ENCODE measurements around the gene PACSIN3. TPM values are rescaled to one million over a fixed set of nuclear protein-coding genes. Genes with fewer than 3 reads are reported as not detected.

PACSIN3 gene
- total RNA-seq, 4 donors from 2014 or later: 42.5 to 59.3 (median 53.5) TPM

DNA sequence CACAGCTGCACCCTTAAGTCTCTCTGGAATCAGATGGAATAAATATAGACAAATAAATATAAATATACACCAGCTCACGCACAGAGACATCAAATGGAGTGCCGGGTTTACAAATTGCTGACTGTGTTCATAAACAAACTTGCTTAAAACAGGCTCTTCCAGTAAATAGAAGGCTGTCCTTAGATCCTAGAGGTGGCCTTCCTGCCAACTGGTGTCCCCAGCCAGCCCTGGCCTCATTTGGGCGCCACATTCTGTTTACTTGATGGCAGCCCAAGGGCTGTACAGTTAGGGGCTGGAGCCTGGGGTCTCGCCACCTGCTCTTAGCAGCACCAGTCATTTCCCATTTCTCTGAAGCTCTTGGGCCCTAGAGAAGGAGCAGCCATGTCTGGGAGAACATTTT, 30.4 kb downstream of the PACSIN3 start:
- Histone ChIP-seq H3K4me3 (no peak overlapping the region), H3K27me3 (no peaks in the 10 kb centered on the region), H3K36me3 (peaks cover 22% of the 10 kb centered on the region), H3K4me1 (peaks cover 25% of the 10 kb centered on the region), H3K9me3 (no peaks in the 10 kb centered on the region), H3K27ac (no peak overlapping the region)
- no peak for DNase-seq (ENCODE audit: low spot score in 2 of 2)
- WGBS: 72% methylated on average over 4 of the region's 4 CpGs
- TF ChIP-seq, protein P1, sequence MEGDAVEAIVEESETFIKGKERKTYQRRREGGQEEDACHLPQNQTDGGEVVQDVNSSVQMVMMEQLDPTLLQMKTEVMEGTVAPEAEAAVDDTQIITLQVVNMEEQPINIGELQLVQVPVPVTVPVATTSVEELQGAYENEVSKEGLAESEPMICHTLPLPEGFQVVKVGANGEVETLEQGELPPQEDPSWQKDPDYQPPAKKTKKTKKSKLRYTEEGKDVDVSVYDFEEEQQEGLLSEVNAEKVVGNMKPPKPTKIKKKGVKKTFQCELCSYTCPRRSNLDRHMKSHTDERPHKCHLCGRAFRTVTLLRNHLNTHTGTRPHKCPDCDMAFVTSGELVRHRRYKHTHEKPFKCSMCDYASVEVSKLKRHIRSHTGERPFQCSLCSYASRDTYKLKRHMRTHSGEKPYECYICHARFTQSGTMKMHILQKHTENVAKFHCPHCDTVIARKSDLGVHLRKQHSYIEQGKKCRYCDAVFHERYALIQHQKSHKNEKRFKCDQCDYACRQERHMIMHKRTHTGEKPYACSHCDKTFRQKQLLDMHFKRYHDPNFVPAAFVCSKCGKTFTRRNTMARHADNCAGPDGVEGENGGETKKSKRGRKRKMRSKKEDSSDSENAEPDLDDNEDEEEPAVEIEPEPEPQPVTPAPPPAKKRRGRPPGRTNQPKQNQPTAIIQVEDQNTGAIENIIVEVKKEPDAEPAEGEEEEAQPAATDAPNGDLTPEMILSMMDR (IDR thresholded peaks at IDR 0.05): no peak
- TF ChIP-seq POLR2A (IDR thresholded peaks at IDR 0.05) (no peak), POLR2AphosphoS5 (IDR thresholded peaks at IDR 0.05) (no peak), EP300 (IDR thresholded peaks at IDR 0.05) (no peak)

DNA sequence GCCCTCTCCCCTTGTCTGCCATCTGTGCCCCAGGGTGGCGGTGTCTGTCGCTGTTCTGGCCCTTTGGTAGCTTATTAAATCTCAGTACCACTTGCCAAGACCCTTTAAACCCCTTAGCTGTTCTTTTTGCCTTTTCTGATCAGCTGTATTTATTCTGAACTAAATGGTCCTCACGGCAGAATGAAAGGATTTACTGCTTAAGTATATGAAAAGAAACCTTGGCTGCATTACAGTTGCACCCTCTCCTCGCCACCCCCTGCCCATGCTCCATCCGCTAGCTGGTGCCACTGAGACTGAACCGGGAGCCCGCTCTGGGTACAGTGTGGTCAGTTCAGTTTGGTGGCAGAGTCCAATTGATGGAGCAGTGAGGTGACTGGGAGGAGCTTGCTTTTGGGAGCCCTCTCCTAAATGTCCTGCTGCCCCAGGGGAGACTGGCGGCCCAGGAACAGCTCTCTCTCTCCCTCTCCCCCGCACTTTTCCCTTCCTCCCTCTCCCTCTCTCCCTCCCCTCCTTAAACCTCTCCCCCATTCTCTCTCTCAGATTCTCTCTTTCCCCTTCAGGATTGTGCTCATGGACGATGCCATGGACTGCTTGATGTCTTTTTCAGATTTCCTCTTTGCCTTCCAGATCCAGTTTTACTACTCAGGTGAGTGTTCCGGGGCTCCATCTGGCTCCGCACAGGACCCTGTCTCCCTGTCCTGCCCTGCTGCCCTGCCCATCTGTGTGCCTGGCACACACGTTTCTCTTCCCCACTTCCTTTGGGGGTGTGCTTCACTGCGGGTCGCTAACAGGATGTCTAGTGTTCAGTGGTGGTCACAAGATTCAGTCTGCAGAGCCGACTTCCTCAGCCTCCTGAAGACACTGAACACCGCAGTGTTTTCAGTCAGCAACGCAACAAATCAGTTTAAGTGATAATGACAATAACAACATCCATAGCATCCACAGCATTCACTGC, 31.3 kb downstream of the PACSIN3 start:
- Histone ChIP-seq H3K27me3 (no peaks in the 10 kb centered on the region), H3K9me3 (no peaks in the 10 kb centered on the region), H3K4me3 (no peak overlapping the region), H3K27ac (no peak overlapping the region), H3K4me1 (peaks cover 31% of the 10 kb centered on the region), H3K36me3 (peaks cover 22% of the 10 kb centered on the region)
- no peak for DNase-seq (ENCODE audit: low spot score in 2 of 2)
- no peak for TF ChIP-seq POLR2AphosphoS5 (IDR thresholded peaks at IDR 0.05)
- TF ChIP-seq, protein P1 (IDR thresholded peaks at IDR 0.05): no peak
- TF ChIP-seq EP300 (IDR thresholded peaks at IDR 0.05): no peak
- TF ChIP-seq POLR2A (IDR thresholded peaks at IDR 0.05): no peak
- 78% methylated on average over 18 of the region's 18 CpGs for WGBS

DNA sequence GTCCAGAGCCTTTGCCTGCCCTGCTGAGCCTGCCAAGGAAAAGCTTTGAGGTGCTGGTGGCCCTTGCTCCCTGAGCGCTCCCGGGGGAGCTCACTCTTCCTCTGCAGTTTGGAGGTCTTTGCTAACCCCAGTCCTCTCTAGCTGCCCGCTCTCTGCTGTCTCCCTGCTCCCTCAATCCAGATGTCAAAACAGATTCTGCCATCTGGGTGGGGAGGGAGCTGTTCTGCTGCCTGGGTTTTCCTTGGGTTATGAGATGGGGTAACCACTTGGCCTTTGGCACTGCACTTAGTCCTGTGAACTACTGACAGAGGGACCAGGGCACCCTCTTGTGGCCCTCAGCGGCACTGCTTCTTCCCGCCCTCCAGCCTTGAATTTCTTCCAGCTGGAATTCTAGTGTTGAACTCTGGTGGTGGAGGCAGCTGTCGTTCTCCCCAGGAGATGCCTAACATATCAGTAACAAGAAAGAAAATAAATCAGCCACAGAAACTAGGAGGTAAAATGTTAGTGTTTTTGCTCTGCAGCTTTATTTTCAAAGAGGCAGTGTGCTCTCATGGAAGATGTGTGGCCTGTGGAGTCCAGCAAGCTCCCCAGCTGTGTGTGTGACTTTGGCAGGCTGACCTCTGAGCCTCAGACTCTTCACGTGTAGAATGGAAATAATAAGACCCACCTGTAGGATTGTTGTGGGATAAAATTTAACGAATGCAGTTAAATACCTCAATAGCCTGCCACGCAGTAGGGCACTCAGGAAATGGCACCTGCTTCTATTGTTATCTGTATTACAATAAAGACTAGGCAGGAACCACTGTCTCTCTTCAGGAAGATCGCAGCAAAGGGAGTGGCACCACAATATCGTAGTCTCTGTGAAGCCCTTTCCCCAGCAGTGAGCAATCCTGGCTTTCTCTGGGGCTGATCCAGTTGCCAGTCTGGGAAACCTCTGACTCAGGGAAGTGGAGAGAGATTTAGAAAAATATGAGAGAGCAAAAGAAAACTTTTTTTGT, 33.0 kb downstream of the PACSIN3 start:
- Histone ChIP-seq H3K27ac (no peak overlapping the region), H3K4me3 (no peak overlapping the region), H3K36me3 (peaks cover 12% of the 10 kb centered on the region), H3K4me1 (peaks cover 48% of the 10 kb centered on the region), H3K9me3 (no peaks in the 10 kb centered on the region), H3K27me3 (no peaks in the 10 kb centered on the region)
- peak; percentile 90 to 91 for DNase-seq (ENCODE audit: low spot score in 2 of 2)
- 43% methylated on average over 11 of the region's 11 CpGs for WGBS
- TF ChIP-seq POLR2AphosphoS5 (IDR thresholded peaks at IDR 0.05): peak in 1 of 3 donors; percentile 42
- TF ChIP-seq POLR2A (IDR thresholded peaks at IDR 0.05): no peak
- TF ChIP-seq, protein P1 (IDR thresholded peaks at IDR 0.05): peak; percentile 96 to 99
- TF ChIP-seq EP300 (IDR thresholded peaks at IDR 0.05): no peak

DNA sequence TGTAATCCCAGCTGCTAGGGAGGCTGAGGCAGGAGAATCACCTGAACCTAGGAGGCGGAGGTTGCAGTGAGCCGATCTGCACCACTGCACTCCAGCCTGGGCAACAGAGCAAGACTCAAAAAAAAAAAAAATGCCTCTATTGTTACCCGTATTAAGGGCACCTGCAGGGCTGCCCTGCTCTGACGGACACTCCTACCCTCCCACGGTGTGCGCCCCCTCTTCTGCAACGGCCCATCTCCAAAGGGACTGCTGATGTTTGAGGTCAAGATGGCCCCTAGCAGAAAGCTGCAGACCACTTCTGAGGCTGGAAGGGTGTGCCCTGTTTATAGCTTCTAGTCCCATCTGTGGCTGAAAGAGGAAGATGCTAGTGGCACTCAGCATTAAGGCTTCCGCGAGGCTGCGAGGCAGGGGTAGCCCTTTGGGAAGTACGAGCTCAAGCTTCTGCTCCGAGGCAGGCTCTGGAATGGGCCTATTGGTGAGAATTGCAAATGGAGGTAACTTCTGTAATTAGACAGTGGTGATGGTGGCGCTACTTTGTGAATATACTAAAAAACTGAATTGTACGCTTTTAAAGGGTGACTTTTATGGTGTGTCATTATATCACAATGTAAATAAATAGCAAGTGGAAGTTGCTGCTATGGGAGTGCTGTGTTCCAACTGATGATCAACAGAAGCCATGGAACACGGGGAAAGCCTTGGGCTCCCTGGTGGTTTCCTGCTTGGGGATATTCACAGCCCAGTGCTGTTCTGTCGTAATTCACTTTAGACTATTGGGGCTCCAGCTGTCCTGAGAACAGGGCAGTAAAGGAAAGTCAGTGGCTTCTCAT, 33.9 kb downstream of the PACSIN3 start:
- no peak overlapping the region for H3K27ac ChIP-seq
- no peak for DNase-seq (ENCODE audit: low spot score in 2 of 2)
- no peaks in the 10 kb centered on the region for H3K27me3 ChIP-seq
- H3K36me3 ChIP-seq: peaks cover 5% of the 10 kb centered on the region
- WGBS: 86% methylated on average over 16 of the region's 16 CpGs
- TF ChIP-seq EP300 (IDR thresholded peaks at IDR 0.05): no peak
- no peak for TF ChIP-seq POLR2AphosphoS5 (IDR thresholded peaks at IDR 0.05)
- TF ChIP-seq, protein P1 (IDR thresholded peaks at IDR 0.05): no peak
- no peak for TF ChIP-seq POLR2A (IDR thresholded peaks at IDR 0.05)
- no peak overlapping the region for H3K4me3 ChIP-seq
- H3K4me1 ChIP-seq: peaks cover 49% of the 10 kb centered on the region
- H3K9me3 ChIP-seq: no peaks in the 10 kb centered on the region
